GM21786 (cell line): ENCODE measurements around the gene HIP1.
"Not testable (repeated sequence)": the region's sequence is repeated elsewhere in the genome, so short reads cannot be mapped to it uniquely, and the experiment has no call there.

Experiments used
- ATAC-seq: cut with Tn5 transposase; IDR thresholded peaks from one replicate; pipeline ENCODE4 v1.9.1; 2021; ENCODE audit not compliant: unreplicated experiment

Gene HIP1

DNA sequence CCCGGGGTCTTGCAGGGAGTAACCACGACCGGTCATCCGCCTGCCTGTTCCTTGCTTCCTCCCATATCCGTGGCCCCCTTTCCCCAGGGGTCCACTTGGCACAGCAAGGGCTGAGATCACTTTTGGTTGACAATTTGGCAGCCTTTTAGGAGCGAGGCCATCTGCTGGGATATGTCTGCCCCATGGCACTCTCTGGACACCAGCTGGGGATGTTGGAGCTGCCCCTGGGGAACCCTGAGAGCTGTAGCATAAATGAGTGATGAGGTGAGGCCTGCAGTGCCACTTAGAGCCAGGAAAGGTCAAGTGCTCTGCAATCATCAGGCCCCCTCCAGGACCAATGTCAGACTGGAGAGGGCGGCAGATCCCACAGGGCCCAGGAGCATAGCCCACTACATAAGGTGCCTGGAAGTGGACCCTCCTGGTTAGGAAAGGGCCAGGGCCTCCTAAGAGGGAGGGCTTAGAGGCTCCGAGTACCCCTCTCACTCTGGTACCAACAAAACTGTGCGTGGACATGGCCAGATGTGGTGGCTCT lies 92.1 kb downstream of the HIP1 start:
- ATAC-seq: no peak

DNA sequence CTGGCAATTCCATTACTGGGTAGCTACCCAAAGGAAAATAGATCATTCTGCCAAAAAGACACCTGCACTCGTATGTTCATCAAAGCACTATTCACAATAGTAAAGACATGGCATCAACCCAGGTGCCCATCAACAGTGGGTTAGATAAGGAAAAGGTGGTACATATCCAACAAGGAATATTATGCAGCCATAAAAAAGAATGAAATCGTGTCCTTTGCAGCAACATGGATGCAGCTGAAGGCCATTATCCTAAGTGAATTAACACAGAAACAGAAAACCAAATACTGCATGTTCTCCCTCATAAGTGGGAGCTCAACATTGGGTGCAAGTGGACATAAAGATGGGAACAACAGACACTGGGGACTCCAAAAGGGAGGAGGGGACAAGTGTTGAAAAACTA lies 93.2 kb downstream of the HIP1 start:
- no peak for ATAC-seq

DNA sequence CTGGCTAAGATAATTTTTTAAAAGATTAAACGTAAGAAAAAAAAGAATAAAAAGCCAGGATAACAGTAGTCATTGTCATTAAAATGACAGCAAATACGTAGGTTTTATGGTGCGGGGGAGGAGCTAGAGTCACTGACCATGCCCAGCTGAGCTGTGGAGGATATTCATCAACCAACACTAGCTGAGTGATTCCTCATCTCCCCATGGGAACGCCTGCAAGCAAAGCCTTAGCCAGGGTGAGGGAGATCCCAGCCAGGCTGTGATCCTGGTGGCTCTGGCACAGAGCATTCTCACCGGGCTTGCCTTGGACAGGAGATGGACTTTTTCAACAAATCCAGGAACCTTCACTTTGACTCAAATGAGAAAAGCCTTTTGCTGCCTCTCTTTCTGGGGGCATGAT lies 94.2 kb downstream of the HIP1 start:
- ATAC-seq: no peak

DNA sequence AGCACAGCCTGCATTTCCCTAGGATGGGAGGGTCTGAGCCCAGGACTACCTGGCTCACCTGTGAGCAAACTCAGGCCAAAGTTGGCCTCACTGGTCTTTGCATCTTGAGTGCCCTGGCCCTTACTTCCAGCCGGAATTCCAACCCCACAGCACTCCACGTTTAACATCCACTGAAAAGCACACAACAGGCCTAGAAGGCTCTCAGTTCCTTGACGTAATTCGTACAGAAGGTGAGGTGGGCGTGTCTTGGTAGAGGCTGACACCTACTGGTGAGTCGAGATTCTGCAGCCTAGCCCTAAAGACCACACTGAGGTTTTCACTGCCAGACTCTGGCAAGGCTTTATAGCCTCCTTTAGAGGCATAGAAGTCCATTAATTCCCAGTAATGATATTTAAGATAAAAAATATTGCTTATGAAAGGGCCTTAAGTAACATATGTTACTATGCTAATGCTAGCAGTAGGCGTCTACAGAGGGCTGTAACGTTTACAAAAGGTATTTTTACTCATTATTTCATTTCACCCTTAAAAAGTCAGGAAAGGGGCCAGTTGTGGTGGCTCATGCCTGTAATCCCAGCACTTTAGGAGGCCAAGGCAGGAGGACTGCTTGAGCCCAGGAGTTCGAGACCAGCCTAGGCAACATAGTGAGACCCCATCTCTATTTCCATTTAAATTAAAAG lies 95.8 kb downstream of the HIP1 start:
- no peak for ATAC-seq

DNA sequence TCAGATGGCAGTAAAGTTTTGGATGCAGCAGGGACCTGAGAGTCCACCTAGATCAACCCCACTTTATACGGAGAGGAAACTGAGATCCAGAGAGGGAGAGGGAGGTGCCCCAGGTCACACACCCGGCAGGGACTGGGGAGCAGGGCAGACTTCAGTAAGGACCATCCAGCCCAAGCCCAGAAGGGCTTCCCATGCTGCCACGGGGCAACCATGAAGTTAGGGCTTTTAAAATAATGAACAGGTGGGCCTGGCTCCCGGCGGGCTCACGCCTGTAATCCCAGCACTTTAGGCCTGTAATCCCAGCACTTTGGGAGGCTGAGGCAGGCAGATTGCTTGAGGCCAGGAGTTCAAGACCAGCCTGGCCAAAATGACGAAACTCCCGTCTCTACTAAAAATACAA lies 98.5 kb downstream of the HIP1 start:
- ATAC-seq: no peak

DNA sequence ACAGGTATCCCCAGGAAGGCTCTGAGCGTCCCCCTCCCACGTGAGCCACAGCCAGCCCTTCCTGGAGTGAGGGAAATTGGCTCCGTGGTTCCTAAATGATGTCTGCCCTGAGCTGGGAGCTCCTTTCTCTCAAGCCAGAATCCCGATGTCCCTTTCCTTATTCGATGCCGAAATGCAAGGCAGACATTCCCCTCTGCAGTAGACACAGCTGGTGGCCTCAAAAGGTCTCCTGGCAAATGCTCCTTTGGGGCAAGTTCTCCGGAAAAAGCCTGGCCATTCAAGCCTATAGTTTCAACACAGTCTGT lies 98.9 kb downstream of the HIP1 start:
- no peak for ATAC-seq

DNA sequence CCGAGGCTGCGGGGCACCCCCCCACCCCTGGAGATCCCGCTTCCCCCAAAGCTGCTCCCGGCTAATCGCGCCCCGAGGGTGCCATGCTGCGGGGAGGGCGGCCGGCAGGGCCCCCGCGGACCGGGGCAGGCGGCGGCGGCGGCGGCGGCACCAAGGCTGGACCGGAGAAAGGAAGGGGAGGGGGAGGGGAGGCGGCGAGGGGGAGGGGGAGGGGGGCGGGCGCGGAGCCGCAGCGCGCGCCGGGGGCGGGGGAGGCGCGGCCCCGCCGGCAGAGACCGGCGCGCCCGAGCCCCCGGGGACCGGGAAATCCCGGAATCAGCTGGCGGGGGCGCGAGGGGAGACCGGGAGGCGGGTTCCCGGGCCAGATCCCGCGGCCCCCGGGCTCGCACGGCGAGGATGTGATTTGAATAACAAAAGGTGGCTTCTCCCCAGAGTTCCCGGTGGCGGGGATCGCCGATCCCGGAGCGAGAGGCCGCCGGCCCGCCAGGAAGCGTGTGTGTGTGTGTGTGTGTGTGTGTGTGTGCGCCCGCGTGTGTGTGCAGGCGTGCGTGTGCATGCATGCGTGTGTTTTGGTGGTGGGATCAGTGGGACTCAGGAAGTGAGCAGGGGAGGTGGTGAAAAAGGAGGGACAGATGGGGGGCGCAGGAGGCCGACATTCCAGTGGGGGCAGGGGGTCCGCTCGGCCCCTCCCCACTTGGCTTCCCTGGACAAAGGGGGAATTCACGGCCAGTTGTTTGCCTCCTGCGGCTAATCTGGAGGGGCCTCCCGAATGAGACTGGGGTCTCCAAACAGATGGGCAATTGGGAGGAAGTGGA lies 99.5 kb downstream of the HIP1 start:
- no peak for ATAC-seq

DNA sequence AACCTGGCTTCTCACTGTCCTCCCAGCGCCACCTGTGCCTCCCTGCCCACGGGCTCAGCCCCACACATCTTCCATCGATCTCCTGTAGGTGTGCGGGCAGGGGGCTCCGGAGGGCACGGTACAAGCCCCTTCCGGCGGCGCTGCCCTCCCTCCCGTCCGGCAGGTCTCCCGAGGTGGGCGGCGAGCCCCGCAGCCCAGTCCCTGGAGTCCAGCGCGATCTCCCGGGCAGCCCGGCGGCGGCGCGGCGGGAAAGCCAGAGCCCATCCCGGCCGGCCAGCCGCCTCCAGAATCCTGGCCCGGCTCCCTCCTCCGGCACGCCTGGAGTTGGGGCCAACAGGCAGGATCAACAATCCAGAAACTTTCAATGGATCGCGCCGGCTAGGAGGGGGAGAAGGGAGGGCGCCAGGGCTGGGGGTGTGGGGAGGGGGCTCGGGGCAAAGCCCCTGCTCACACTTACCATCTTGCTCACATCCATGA lies 100.1 kb downstream of the HIP1 start:
- ATAC-seq: no peak

DNA sequence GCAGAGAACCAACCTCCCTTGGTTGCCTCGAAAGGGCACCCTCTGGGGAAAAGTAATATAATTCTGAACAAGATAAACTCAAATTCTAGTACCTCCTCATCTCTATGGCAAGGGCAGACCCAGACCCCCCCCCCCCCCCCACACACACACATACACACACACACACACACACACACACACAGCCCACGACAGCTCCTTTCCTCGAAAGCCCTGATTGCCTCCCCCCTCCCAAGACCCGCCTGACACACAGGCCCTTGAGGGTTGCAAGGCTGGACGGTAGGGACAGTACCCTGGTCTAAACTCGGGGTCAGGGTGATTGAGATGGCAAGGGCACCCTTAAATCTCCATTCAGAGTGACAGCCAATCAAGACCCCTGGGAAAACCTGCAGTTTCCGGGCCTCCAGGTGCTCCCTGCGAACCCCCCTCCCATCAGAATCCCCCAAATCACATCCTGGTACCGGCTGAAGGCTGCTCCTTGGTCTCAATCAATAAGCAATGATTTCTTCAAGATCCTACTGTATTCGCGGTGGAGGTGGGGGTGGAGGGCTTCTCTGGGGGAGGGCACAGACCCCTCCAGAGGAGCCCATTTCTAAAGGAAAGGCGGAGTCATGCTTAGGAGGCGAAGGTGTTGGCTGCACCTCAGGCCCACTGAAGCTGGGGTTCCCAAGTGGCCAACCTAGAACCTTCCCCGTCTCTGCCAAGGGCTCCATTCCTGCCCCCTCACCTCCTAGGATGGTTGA lies 100.7 kb downstream of the HIP1 start:
- no peak for ATAC-seq

DNA sequence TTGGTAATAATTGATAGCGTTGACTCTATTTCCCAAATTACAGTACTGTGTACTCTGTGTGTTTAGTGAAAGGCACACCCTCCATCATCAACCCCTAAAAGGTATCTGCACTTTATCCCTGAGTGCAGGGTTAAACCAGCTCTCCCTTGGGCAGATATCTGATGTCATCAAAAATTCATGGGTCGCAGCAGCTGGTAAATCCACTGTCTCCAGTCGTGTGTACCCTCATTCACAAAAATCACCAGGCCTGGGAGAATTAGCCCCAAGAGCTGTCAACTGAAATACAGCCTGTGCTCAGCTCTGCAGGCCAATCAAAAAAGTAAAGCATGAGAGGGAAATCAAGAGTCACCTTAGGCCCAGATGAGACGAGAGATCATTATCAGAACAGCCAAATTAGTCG lies 103.7 kb downstream of the HIP1 start:
- no peak for ATAC-seq

DNA sequence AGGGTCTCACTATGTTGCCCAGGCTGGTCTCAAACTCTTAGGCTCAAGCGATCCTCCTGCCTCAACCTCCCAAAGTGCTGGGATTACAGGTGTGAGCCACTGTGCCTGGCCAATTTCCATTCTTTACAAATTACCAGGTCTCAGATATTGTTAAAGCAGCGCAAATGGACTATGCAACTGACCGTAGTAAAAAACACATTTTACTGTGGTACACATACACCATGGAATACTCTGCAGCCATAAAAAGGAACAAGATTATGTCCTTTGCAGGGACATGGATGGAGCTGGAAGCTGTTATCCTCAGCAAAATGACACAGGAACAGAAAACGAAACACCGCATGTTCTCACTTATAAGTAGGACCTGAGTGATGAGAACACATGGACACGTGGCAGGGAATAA lies 106.2 kb downstream of the HIP1 start:
- ATAC-seq: not testable (repeated sequence)

DNA sequence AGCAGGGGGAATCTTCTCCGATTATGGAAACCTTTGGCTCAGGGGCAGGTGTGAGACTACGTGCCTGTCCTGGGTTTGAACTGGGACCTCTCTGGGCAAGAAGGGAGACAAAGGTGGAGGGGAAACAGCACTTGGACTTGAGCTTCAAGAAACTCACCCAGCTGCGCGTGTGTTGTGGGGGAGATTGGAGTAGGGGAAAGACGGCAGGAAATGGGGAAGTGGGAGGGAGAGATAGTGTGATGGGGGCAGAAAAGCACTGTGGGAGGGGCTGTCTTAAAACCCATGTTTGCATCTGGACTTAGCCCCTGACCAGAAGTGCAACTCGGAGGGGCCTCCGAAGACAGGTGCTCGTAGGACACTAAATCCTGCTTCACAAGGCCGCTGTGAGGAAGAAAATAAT lies 107.0 kb downstream of the HIP1 start:
- ATAC-seq: no peak

DNA sequence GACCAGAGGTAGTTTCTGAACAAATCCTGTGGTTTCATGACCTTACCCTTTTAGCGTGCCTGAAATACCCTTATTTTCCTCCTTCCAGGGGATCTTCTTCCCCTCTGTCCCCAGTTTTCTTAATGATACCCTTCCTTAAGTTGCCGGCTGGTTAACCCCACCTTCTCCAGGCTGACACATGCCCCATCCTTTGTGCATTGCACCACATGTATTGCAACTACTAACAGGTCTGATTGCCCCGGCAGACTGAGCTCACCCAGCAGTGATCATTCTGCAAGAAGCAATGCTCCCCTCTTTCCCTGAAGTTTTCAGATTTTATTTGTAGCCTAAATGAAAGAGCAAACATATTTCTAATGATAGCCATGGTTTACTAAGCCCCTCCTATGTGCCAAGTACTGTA lies 108.2 kb downstream of the HIP1 start:
- ATAC-seq: no peak

DNA sequence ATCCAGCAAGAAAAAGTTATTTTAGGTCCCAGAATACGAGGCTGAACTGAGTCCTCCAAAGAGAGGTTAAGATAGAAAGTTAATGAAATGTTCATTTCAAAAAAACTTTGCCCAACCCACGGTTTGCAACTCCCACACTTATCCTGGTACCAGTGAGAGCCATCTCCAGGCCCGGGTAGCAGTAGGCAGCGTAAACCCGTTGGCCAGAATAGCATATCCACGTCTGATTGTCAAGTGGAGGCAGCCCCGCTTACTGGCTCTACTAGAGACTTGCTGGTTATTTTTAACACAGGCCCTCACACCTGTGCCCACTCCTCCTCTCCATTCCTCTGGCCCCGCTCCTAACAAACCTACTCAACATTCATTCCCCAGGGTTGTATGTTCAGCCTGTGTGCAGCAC lies 109.7 kb downstream of the HIP1 start:
- ATAC-seq: no peak

DNA sequence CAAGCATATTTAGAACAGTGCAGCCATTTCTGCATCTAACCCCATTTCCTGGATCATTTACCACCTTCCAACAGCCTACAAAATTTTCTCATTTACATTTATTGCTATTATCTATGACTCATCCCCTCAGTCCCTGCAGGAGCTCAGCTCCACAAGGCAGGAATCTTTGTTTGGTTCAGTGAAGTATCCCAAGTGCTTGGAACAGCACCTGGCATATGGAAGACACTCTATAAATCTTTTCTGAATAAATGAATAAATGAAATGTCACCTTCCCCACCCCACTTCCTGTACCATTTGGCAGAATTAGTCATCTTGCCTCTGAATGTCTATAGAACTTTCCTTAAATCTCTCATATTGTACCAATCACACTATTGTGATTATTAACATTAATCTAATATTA lies 110.7 kb downstream of the HIP1 start:
- no peak for ATAC-seq

DNA sequence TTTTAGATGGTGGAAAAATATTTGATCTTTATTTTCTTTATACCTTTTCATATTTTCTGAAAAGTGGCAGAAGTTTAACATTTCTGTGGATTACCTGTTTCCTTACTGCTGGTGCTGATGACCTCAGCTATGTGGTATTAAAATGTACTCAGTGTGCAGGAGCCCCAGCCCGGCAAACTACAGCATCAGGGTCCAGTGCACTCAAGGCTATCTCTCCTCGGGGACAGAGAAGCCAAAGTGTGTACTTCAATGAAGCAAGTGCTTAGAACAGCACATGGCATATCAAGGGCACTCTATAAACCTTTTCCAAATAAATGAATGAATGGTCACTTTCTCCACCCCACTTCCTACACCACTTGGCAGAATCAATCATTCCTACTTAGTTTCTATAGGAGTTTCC lies 111.8 kb downstream of the HIP1 start:
- ATAC-seq: no peak

DNA sequence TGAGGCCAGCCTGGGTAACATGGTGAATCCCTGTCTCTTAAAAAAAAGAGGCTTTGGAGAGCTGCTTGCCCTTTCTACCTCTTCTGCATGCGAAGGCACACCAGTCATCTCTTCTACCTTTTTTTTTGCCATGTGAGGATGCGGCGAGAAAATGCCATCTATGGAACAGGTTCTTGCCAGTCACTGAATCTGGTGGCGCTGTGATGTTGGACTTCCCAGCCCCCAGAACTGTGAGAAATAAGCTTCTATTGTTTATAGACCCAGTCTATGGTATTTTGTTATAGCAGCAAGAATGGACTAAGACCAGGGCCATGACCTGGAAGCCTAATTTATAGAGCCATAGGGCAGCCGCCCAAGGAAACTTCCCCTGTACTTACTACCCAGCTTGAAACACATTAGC lies 112.9 kb downstream of the HIP1 start:
- ATAC-seq: no peak

DNA sequence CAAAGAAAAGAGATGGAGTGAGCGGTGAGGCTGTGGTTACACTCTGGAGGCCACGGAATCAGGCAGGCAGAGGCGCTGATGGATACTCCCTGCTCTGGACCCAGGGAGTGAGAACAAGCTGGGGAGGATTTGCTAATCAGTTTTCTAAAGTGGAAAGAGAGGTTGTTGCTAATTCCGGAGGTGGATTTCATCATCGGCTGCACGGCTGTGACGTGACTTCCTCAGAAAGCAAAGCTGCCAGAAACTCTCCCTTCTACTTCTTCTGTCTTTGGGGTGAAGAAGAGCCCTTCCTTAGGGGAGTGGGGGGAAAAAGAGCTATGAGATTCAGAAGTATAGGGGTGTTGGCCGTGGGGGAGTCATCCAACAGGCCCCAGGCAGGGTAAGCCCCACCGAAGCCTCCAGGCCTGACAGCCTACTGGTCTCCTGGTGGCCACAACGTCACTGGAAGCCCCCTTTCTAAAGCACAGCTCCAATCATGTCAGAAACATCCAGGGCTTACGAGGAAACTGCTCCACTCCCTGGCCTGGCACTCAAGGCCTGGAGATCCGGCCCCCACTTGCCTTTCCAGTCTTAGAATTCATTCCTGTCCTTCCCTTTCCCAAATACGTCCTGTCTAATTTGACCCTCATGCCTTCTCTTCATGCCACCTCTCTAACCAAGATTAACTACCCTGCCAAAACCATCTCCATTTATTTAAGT lies 114.5 kb downstream of the HIP1 start:
- no peak for ATAC-seq

DNA sequence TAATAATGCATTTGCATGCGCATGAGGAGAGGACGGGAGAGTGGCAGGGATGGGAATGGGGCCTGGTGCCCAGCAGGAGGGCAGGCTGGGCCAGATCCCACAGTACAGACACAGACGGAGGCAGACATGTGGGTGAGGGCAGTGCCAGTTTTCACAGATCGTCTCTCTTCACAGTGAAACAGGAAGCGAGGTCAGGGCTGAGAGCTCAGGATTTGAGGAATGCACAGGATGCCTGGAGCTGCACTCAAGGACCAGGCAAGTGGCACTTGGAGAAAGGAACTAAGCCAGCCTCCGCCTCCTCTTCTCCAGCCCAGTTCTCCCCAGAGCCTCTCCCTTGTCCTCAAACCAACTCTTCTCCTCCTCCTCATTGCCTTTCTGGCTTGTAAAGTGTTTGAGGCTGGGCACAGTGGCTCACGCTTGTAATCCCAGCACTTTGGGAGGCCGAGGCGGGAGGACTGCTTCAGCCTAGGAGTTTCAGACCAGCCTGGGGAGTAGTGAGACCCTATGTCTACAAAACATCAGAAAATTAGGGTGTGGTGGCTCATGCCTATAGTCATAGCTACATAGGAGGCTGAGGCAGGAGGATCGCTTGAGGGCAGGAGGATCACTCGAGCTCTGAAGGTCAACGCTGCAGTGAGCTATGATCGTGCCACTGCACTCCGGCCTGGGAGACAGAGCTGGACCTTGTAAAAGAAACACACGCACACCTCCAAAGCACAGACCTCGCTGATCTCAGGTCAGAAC lies 115.2 kb downstream of the HIP1 start:
- no peak for ATAC-seq

DNA sequence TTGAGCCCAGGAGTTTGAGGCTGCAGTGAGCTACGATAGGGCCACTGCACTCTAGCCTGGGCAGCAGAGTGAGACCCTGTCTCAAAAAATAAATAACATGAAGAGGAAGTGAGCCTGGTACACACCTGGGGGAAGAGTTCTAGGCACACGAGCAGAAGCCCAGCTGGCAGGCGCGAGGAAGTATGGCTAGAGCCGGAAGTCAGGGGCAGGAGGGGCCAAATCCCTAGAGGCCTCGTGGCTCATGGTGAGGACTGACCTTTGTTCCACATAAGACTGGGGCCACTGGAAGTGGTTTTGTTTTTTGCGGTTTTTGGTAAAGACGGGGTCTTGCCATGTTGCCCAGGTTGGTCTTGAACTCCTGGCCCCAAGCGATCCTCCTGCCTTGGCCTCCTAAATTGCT lies 117.6 kb downstream of the HIP1 start:
- peak; percentile 35 for ATAC-seq

DNA sequence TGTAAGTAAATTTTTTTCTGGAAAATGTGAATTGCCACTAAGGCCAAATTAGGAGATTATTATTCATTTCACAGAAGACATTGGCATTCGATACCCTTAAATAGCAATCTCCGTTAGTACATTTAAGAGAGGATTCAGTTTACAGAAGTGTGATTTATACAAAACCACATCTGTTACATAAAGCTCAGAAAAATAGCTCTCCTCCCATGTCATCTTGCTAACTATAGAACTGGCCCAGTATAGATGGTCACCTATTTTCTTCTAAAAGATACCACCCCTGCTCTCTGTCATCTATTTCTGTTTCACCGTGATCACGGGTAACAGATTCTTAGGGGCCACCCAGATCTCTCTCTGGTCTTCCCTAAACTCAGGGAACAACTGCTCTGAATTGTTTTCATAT lies 119.1 kb downstream of the HIP1 start:
- ATAC-seq: no peak
